Measurements from ENCODE around the gene LRRC8C.

DNA sequence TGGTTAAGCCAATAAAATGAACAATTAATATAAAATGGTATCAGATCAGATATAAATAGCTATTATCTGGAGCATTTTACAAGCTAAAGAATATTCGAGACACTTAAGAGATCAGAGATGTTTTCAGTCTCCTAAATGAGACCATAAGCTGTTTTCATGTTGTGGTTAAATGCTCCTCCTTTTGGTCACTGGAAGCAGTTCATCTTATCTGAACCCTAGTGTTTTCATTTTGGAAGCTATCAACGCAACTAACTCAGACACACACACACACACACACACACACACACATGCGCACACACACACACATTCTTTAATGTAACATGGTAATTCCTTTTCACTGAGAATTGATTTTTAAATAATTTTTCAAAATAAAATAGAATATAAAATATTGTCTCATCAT is 10.0 kb upstream of the LRRC8C start:
- TF ChIP-seq, protein P1, sequence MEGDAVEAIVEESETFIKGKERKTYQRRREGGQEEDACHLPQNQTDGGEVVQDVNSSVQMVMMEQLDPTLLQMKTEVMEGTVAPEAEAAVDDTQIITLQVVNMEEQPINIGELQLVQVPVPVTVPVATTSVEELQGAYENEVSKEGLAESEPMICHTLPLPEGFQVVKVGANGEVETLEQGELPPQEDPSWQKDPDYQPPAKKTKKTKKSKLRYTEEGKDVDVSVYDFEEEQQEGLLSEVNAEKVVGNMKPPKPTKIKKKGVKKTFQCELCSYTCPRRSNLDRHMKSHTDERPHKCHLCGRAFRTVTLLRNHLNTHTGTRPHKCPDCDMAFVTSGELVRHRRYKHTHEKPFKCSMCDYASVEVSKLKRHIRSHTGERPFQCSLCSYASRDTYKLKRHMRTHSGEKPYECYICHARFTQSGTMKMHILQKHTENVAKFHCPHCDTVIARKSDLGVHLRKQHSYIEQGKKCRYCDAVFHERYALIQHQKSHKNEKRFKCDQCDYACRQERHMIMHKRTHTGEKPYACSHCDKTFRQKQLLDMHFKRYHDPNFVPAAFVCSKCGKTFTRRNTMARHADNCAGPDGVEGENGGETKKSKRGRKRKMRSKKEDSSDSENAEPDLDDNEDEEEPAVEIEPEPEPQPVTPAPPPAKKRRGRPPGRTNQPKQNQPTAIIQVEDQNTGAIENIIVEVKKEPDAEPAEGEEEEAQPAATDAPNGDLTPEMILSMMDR (IDR thresholded peaks at IDR 0.05), result no peak
- TF ChIP-seq POLR2A (IDR thresholded peaks at IDR 0.05), result no peak

All from thyroid gland (tissue), 4 donors.